ENCODE data around the gene TFCP2L1. TPM values are rescaled to one million over a fixed set of nuclear protein-coding genes. Genes with fewer than 3 reads are reported as not detected.

TFCP2L1 gene
- total and polyA plus RNA-seq, 2 donors (not counting 3 experiments of a cell fraction or from before 2014, with no cell fraction given) = not detected

GRCh38 chr2:121197369-121198091 is 87.5 kb downstream of the TFCP2L1 start:
- no TSS peak for BruUV-seq (replicated peaks)
- Histone ChIP-seq H3K4me1 (ENCODE audit: control insufficient read depth, extremely low read depth, insufficient read depth, low read length) (no peaks in the 10 kb centered on the region), H3K9me1 (replicated peaks; ENCODE audit: control insufficient read depth, extremely low read depth, insufficient read depth, low read length) (no peaks in the 10 kb centered on the region), H3K4me3 (replicated peaks in 1 of 3; ENCODE audit: insufficient read depth in 1 of 3, low read depth in 1 of 3, low read length in 3 of 3) (no peak overlapping the region), H3K9me3 (replicated peaks; ENCODE audit: control insufficient read depth, insufficient read depth, low read length) (no peaks in the 10 kb centered on the region), H3K27me3 (ENCODE audit: control insufficient read depth in 2 of 2, insufficient read depth in 2 of 2, low read length in 2 of 2) (no peaks in the 10 kb centered on the region), H3K36me3 (ENCODE audit: control insufficient read depth in 2 of 2, extremely low read depth in 1 of 2, insufficient read depth in 2 of 2, low read length in 2 of 2) (no peaks in the 10 kb centered on the region), H3K4me2 (ENCODE audit: insufficient read depth, low read length) (no peak overlapping the region), H4K20me1 (replicated peaks; ENCODE audit: control insufficient read depth, extremely low read depth, insufficient read depth, low read length) (no peaks in the 10 kb centered on the region), H3K27ac (ENCODE audit: insufficient read depth, low read depth, low read length) (no peak overlapping the region), H3K79me2 (ENCODE audit: control insufficient read depth, insufficient read depth, low read length) (no peaks in the 10 kb centered on the region), H2AFZ (ENCODE audit: low read depth, low read length) (no peak overlapping the region), H3K9ac (replicated peaks; ENCODE audit: extremely low read depth, insufficient read depth, low read length) (no peak overlapping the region)
- ChIA-PET POLR2A (no interaction called here), CTCF (interaction anchor here (0.6 to 1.3 kb wide), 2 partner anchors 10 to 470 kb away, joined by 3 read pairs; no protein-coding TSS in a partner anchor)
- DNase-seq (ENCODE audit: low read depth, low spot score) (no peak), FAIRE-seq (no peak)
- dilution Hi-C loops (cut with MboI; ENCODE audit: extremely low pct_ligation_motif_present, low sequenced_read_pairs) = no loop called here
- TF ChIP-seq CTCF (IDR thresholded peaks at IDR 0.05; ENCODE audit: extremely low read depth in 1 of 2, insufficient read depth in 1 of 2, low read depth in 1 of 2, low read length in 2 of 2) = no peak
- TF ChIP-seq MYC (IDR thresholded peaks at IDR 0.05; ENCODE audit: low read depth, low read length) = no peak
- no peak for TF ChIP-seq POLR2AphosphoS5 (IDR thresholded peaks at IDR 0.05; ENCODE audit: insufficient read depth, low read depth, low read length)
- TF ChIP-seq GATA2 (IDR thresholded peaks at IDR 0.05; ENCODE audit: insufficient read depth, insufficient read length, low read depth, low read length) = no peak
- TF ChIP-seq JUN (IDR thresholded peaks at IDR 0.05; ENCODE audit: borderline replicate concordance, insufficient read depth, insufficient read length, low read depth) = no peak
- no peak for TF ChIP-seq POLR2A (IDR thresholded peaks at IDR 0.05; ENCODE audit: low read depth, low read length)
- TF ChIP-seq MAX (IDR thresholded peaks at IDR 0.05; ENCODE audit: insufficient read depth, insufficient read length) = no peak
- intact Hi-C loops (cut with micrococcal nuclease) = no loop called here

Data from endothelial cell of umbilical vein (primary cell).